Hepatocyte (in vitro differentiated cells): ENCODE measurements around the gene VRK1.

Experiments used
- EZH2 ChIP-seq: fragments of 200-600 bp; sonication (generic); IDR thresholded peaks from 2 replicates; pipeline ENCODE4 v1.6.1; 2016; ENCODE audit warnings: antibody characterized with exemption, mild to moderate bottlenecking, borderline replicate concordance
- TF ChIP-seq, protein P1 (sequence below): fragments of 200-600 bp; sonication (generic); IDR thresholded peaks from 2 replicates; pipeline ENCODE4 v1.5.1; 2016; ENCODE audit warnings: antibody characterized with exemption, mild to moderate bottlenecking; ENCODE audit not compliant: poor library complexity

DNA sequence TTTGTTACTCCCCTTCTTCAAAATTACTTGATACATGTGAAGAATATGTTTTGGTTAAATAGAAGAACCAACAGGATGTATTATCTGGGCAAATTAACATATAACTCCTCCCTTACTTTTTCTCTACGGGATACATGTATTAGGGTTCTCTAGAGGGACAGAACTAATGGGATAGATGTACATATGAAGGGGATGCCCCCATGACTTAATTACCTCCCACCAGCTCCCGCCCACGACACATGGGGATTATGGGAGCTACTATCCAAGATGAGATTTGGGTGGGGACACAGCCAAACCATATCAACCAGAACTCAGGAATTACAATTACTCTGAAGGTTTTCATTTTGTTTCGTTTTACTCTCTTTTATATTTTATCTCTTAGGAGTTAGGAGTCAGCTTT is 41.3 kb downstream of the VRK1 start:
- TF ChIP-seq, protein P1, sequence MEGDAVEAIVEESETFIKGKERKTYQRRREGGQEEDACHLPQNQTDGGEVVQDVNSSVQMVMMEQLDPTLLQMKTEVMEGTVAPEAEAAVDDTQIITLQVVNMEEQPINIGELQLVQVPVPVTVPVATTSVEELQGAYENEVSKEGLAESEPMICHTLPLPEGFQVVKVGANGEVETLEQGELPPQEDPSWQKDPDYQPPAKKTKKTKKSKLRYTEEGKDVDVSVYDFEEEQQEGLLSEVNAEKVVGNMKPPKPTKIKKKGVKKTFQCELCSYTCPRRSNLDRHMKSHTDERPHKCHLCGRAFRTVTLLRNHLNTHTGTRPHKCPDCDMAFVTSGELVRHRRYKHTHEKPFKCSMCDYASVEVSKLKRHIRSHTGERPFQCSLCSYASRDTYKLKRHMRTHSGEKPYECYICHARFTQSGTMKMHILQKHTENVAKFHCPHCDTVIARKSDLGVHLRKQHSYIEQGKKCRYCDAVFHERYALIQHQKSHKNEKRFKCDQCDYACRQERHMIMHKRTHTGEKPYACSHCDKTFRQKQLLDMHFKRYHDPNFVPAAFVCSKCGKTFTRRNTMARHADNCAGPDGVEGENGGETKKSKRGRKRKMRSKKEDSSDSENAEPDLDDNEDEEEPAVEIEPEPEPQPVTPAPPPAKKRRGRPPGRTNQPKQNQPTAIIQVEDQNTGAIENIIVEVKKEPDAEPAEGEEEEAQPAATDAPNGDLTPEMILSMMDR, result no peak
- no peak for TF ChIP-seq EZH2
